Nephron progenitor cell (in vitro differentiated cells): Measurements from ENCODE around the gene LIME1.

Experiments
- DNase-seq: peaks from one replicate; pipeline ENCODE4 v3.0.0; 2021
- H3K27ac Mint-ChIP-seq: 2 replicates; pipeline ENCODE4 v1.8.0; 2021; ENCODE audit warnings: mild to moderate bottlenecking, moderate library complexity, mixed read lengths
- H3K27me3 Mint-ChIP-seq: 2 replicates; pipeline ENCODE4 v1.8.0; 2021; ENCODE audit warnings: mild to moderate bottlenecking, low read depth, mixed read lengths; ENCODE audit not compliant: poor library complexity
- H3K36me3 Mint-ChIP-seq: 2 replicates; pipeline ENCODE4 v1.8.0; 2021; ENCODE audit warnings: low read depth, mixed read lengths
- H3K4me1 Mint-ChIP-seq: 2 replicates; pipeline ENCODE4 v1.8.0; 2021; ENCODE audit warnings: mixed read lengths
- H3K4me3 Mint-ChIP-seq: 2 replicates; pipeline ENCODE4 v1.8.0; 2021; ENCODE audit warnings: mild to moderate bottlenecking, moderate library complexity, mixed read lengths
- H3K9me3 Mint-ChIP-seq: 2 replicates; pipeline ENCODE4 v1.8.0; 2021; ENCODE audit warnings: mild to moderate bottlenecking, moderate library complexity, mixed read lengths
- CTCF ChIP-seq: fragments of 200-600 bp; sonication (generic); IDR thresholded peaks from 2 replicates; pipeline ENCODE4 v1.5.0; 2021; ENCODE audit warnings: antibody characterized with exemption

Gene LIME1

GRCh38 chr20:63777614-63778013 is 41.1 kb downstream of the LIME1 start:
- TF ChIP-seq CTCF, result no peak
- DNase-seq, result no peak
- H3K4me1 Mint-ChIP-seq, result peaks cover 35% of the 10 kb centered on the region
- H3K36me3 Mint-ChIP-seq, result peaks cover 43% of the 10 kb centered on the region
- no peak overlapping the region for H3K4me3 Mint-ChIP-seq
- H3K9me3 Mint-ChIP-seq, result no peaks in the 10 kb centered on the region
- no peak overlapping the region for H3K27ac Mint-ChIP-seq
- peaks cover 5% of the 10 kb centered on the region for H3K27me3 Mint-ChIP-seq

GRCh38 chr20:63778034-63778752 is 41.7 kb downstream of the LIME1 start:
- TF ChIP-seq CTCF, result no peak
- Mint-ChIP-seq H3K27me3 (peaks cover 7% of the 10 kb centered on the region), H3K9me3 (no peaks in the 10 kb centered on the region), H3K36me3 (peaks cover 43% of the 10 kb centered on the region), H3K4me3 (no peak overlapping the region), H3K27ac (no peak overlapping the region), H3K4me1 (peaks cover 32% of the 10 kb centered on the region)
- no peak for DNase-seq

- Mint-ChIP-seq H3K9me3 (no peaks in the 10 kb centered on the region), H3K4me3 (no peak overlapping the region), H3K4me1 (peaks cover 32% of the 10 kb centered on the region), H3K36me3 (peaks cover 43% of the 10 kb centered on the region), H3K27me3 (peaks cover 10% of the 10 kb centered on the region), H3K27ac (no peak overlapping the region)
- DNase-seq, result no peak
- no peak for TF ChIP-seq CTCF
Measured at GRCh38 chr20:63778857-63779256, 42.4 kb downstream of the LIME1 start.

- peak overlapping the region; percentile 55 for H3K27ac Mint-ChIP-seq
- no peak for TF ChIP-seq CTCF
- H3K27me3 Mint-ChIP-seq, result peaks cover 8% of the 10 kb centered on the region
- no peak for DNase-seq
- H3K36me3 Mint-ChIP-seq, result peaks cover 32% of the 10 kb centered on the region
- no peak overlapping the region for H3K4me3 Mint-ChIP-seq
- no peaks in the 10 kb centered on the region for H3K9me3 Mint-ChIP-seq
- H3K4me1 Mint-ChIP-seq, result peaks cover 16% of the 10 kb centered on the region
Measured at GRCh38 chr20:63781181-63781580, 44.7 kb downstream of the LIME1 start.

GRCh38 chr20:63782051-63782471 is 45.6 kb downstream of the LIME1 start:
- Mint-ChIP-seq H3K4me3 (no peak overlapping the region), H3K4me1 (peaks cover 9% of the 10 kb centered on the region), H3K36me3 (peaks cover 35% of the 10 kb centered on the region), H3K27ac (no peak overlapping the region), H3K9me3 (no peaks in the 10 kb centered on the region), H3K27me3 (peaks cover 8% of the 10 kb centered on the region)
- no peak for TF ChIP-seq CTCF
- no peak for DNase-seq

GRCh38 chr20:63782521-63782971 is 46.1 kb downstream of the LIME1 start:
- TF ChIP-seq CTCF, result no peak
- H3K27ac Mint-ChIP-seq, result peak overlapping the region; percentile 51
- H3K36me3 Mint-ChIP-seq, result peaks cover 30% of the 10 kb centered on the region
- DNase-seq, result no peak
- peaks cover 8% of the 10 kb centered on the region for H3K4me1 Mint-ChIP-seq
- no peak overlapping the region for H3K4me3 Mint-ChIP-seq
- H3K27me3 Mint-ChIP-seq, result peaks cover 8% of the 10 kb centered on the region
- no peaks in the 10 kb centered on the region for H3K9me3 Mint-ChIP-seq
